CD4-positive, alpha-beta memory T cell (primary cell): ENCODE data around the gene SLC2A4. TPM values are rescaled to one million over a fixed set of nuclear protein-coding genes. Genes with fewer than 3 reads are reported as not detected.
A peak's percentile ranks its signal among the peaks of the same experiment; 100 is the strongest.
"Not testable (repeated sequence)": the region's sequence is repeated elsewhere in the genome, so short reads cannot be mapped to it uniquely, and the experiment has no call there.

Source experiments
- CTCF ChIA-PET: fragments of 350-600 bp; sonication (Branson Sonifier 250); formaldehyde crosslinking; loops from one replicate; lab custom pipeline; 2021; ENCODE audit warnings: inconsistent platforms; ENCODE audit not compliant: partially characterized antibody; lab: Charles Lee
- POLR2A ChIA-PET: fragments of 350-600 bp; sonication (Branson Sonifier 250); formaldehyde crosslinking; loops from one replicate; lab custom pipeline; 2021; ENCODE audit not compliant: partially characterized antibody; lab: Charles Lee
- DNase-seq, 5 donors: peaks; one replicate each; pipeline versions ENCODE4 v3.0.0 to v3.0.0-alpha.2; 2020 to 2022; ENCODE audit warnings: mixed read lengths in 1 of 5
- H3K27ac ChIP-seq: one replicate; pipeline ENCODE4 v1.7.0; 2013; ENCODE audit warnings: low read depth, low read length
- H3K27me3 ChIP-seq: 2 replicates; pipeline ENCODE4 v1.7.0; 2013; ENCODE audit warnings: mild to moderate bottlenecking, low read length, moderate library complexity; ENCODE audit not compliant: insufficient read depth
- H3K36me3 ChIP-seq: 2 replicates; pipeline ENCODE4 v1.7.0; 2013; ENCODE audit warnings: mild to moderate bottlenecking, low read length, moderate library complexity; ENCODE audit not compliant: insufficient read depth
- H3K4me1 ChIP-seq: 2 replicates; pipeline ENCODE4 v1.7.0; 2013; ENCODE audit warnings: mild to moderate bottlenecking, low read length, moderate library complexity; ENCODE audit not compliant: insufficient read depth
- H3K4me3 ChIP-seq, 2 donors: one replicate each; pipeline ENCODE4 v1.7.0; 2013; ENCODE audit warnings: low read length in 2 of 2, mild to moderate bottlenecking in 1 of 2
- H3K9me3 ChIP-seq, 2 donors: one replicate each; pipeline ENCODE4 v1.7.0; 2013; ENCODE audit warnings: low read length in 2 of 2, control low read depth in 1 of 2; ENCODE audit not compliant: control insufficient read depth in 1 of 2
- H3K27ac Mint-ChIP-seq, 7 donors: one replicate each; pipeline ENCODE4 v1.8.0; 2020 to 2021; ENCODE audit warnings: mixed read lengths in 7 of 7, mild to moderate bottlenecking in 6 of 7, inconsistent platforms in 3 of 7, moderate library complexity in 3 of 7
- H3K27me3 Mint-ChIP-seq, 2 donors: one replicate each; pipeline ENCODE4 v1.8.0; 2020 to 2021; ENCODE audit warnings: mixed read lengths in 2 of 2
- H3K36me3 Mint-ChIP-seq, 2 donors: one replicate each; pipeline ENCODE4 v1.8.0; 2020 to 2021; ENCODE audit warnings: mixed read lengths in 2 of 2, inconsistent platforms in 1 of 2, mild to moderate bottlenecking in 1 of 2
- H3K4me1 Mint-ChIP-seq, 4 donors: one replicate each; pipeline ENCODE4 v1.8.0; 2020 to 2021; ENCODE audit warnings: mixed read lengths in 4 of 4, mild to moderate bottlenecking in 1 of 4
- H3K4me3 Mint-ChIP-seq, 8 donors: one replicate each; pipeline ENCODE4 v1.8.0; 2020 to 2021; ENCODE audit warnings: mixed read lengths in 8 of 8, mild to moderate bottlenecking in 7 of 8, moderate library complexity in 6 of 8, inconsistent platforms in 3 of 8
- H3K9me3 Mint-ChIP-seq, 8 donors: one replicate each; pipeline ENCODE4 v1.8.0; 2020 to 2021; ENCODE audit warnings: mixed read lengths in 8 of 8, mild to moderate bottlenecking in 5 of 8, inconsistent platforms in 3 of 8, moderate library complexity in 1 of 8
- intact Hi-C: fragments of 100-400 bp; cut with micrococcal nuclease; formaldehyde crosslinking; loops from one replicate; pipeline ENCODE4 v1.15.1; 2023
- polyA plus RNA-seq, 2 donors: library from polyadenylated mRNA; unstranded; fragments of 300-500 nt; fragmentation: Illumina TruSeq; gene quantifications; one replicate each; pipeline ENCODE4 v1.2.3, GENCODE V29; 2021
- total RNA-seq, 2 experiments: library from RNA; stranded (reverse); gene quantifications; one replicate each; pipeline ENCODE4 v1.2.3, GENCODE V29; 2021

SLC2A4 gene
- total and polyA plus RNA-seq, 4 experiments from 2014 or later = not detected

GRCh38 chr17:7329997-7330637, 48.6 kb downstream of the SLC2A4 start:
- H3K27me3 ChIP-seq = no peaks in the 10 kb centered on the region
- ChIA-PET CTCF (interaction anchor here (0.7 to 1.5 kb wide), 12 partner anchors 10 to 357 kb away, joined by 3 to 15 read pairs (median 4); partner anchors contain the start of gene TP53), POLR2A (interaction anchor here (0.6 to 3.5 kb wide), 32 partner anchors 9 to 527 kb away, joined by 3 to 71 read pairs (median 6); partner anchors contain the start of genes ACADVL, CD68, CTDNEP1 and DVL2)
- no peaks in the 10 kb centered on the region for H3K36me3 ChIP-seq
- H3K27me3 Mint-ChIP-seq = no peaks in the 10 kb centered on the region
- peak in 4 of 5 donors; percentile 81 to 86 (median 85) for DNase-seq
- peaks cover 32 to 65% (median 46%) of the 10 kb centered on the region in 4 donors for H3K4me1 Mint-ChIP-seq
- H3K9me3 ChIP-seq = no peaks in the 10 kb centered on the region
- H3K27ac Mint-ChIP-seq = peak overlapping the region; percentile 93 to 99 (median 98)
- H3K9me3 Mint-ChIP-seq = peaks cover 0 to 4% (median 0%) of the 10 kb centered on the region in 8 donors
- peak overlapping the region; percentile 82 for H3K27ac ChIP-seq
- peak overlapping the region; percentile 94 to 99 for H3K4me3 ChIP-seq
- intact Hi-C loops = loop anchor here (1.0 to 2.0 kb wide), 7 partner anchors 7 to 154 kb away; partner anchors contain the start of genes EIF5A, GPS2, POLR2A and TMEM256
- peaks cover 52% of the 10 kb centered on the region for H3K4me1 ChIP-seq
- H3K36me3 Mint-ChIP-seq = peaks cover 0 to 8% of the 10 kb centered on the region in 2 donors
- peak overlapping the region; percentile 97 to 98 (median 98) for H3K4me3 Mint-ChIP-seq

DNA sequence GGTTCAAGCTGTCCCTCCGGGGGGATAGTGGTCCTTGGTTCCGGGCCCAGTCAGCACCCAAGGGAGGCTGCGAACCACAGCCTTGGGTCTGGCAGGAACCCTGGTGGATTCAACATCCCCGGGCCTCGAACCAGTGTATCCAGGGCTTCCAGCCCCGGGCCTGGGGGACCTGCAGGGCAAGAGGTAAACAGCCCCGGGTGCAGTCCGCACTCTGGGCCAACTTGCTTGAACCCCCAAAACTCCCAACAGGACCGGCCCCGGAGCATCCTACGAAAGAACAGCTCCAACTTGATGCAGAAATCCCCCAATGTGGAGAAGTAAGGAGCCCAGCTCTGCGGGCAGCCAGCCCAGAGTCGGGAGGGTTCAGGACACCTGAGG, 49.1 kb downstream of the SLC2A4 start:
- no peak for DNase-seq
- intact Hi-C loops = no loop called here
- H3K36me3 Mint-ChIP-seq = peaks cover 0 to 8% of the 10 kb centered on the region in 2 donors
- H3K4me3 ChIP-seq = peak overlapping the region; percentile 94 to 99
- peak overlapping the region in 6 of 8 donors; percentile 9 to 98 (median 98) for H3K4me3 Mint-ChIP-seq
- peak overlapping the region; percentile 82 for H3K27ac ChIP-seq
- no peaks in the 10 kb centered on the region for H3K9me3 ChIP-seq
- POLR2A ChIA-PET = interaction anchor here (1.7 to 3.5 kb wide), 9 partner anchors 9 to 356 kb away, joined by 8 to 71 read pairs (median 14); partner anchors contain the start of genes GPS2, PLSCR3, TMEM102 and TMEM256
- no peaks in the 10 kb centered on the region for H3K27me3 Mint-ChIP-seq
- peaks cover 58% of the 10 kb centered on the region for H3K4me1 ChIP-seq
- H3K27ac Mint-ChIP-seq = peak overlapping the region in 4 of 7 donors; percentile 60 to 99 (median 96)
- peaks cover 0 to 4% (median 0%) of the 10 kb centered on the region in 8 donors for H3K9me3 Mint-ChIP-seq
- CTCF ChIA-PET = interaction anchor here (1.1 kb wide), 1 partner anchor 10 kb away, joined by 3 read pairs; no protein-coding TSS in a partner anchor
- no peaks in the 10 kb centered on the region for H3K36me3 ChIP-seq
- H3K4me1 Mint-ChIP-seq = peaks cover 37 to 70% (median 51%) of the 10 kb centered on the region in 4 donors
- H3K27me3 ChIP-seq = no peaks in the 10 kb centered on the region

DNA sequence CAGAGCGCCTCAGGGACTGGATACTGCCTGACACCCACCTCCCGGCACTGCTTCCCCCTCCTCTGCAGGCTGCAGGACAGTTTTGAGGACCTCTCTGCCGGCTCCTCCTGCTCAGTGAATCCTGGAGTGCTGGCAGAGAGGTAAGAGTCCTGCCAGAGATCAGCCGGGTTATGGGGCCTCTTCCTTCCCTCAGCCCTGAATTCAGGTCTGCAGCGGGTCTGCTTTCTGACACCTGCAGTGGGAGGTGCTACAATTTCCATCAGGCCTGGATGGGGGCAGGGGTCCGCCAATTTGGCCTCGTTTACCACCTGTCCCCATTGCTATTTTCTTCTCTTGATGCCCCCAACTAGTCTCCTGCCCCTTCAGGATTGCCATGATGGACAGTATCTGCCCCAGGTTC, 50.6 kb downstream of the SLC2A4 start:
- H3K9me3 Mint-ChIP-seq = peaks cover 0 to 4% (median 0%) of the 10 kb centered on the region in 8 donors
- Histone ChIP-seq H3K4me1 (peaks cover 67% of the 10 kb centered on the region), H3K36me3 (no peaks in the 10 kb centered on the region), H3K4me3 (peak overlapping the region in 1 of 2 donors; percentile 22), H3K27me3 (no peaks in the 10 kb centered on the region), H3K27ac (no peak overlapping the region), H3K9me3 (no peaks in the 10 kb centered on the region)
- intact Hi-C loops = no loop called here
- H3K27me3 Mint-ChIP-seq = no peaks in the 10 kb centered on the region
- H3K36me3 Mint-ChIP-seq = peaks cover 3 to 10% of the 10 kb centered on the region in 2 donors
- H3K4me1 Mint-ChIP-seq = peaks cover 42 to 75% (median 60%) of the 10 kb centered on the region in 4 donors
- H3K27ac Mint-ChIP-seq = peak overlapping the region; percentile 92 to 97 (median 94)
- H3K4me3 Mint-ChIP-seq = peak overlapping the region; percentile 61 to 79 (median 74)
- ChIA-PET CTCF (no interaction called here), POLR2A (interaction anchor here (1.1 to 7.4 kb wide), 3 partner anchors 12 to 97 kb away, joined by 3 to 187 read pairs (median 4); partner anchors contain the start of genes DVL2 and GPS2)
- DNase-seq = peak in 1 of 5 donors; percentile 25

GRCh38 chr17:7332600-7333069, 51.1 kb downstream of the SLC2A4 start:
- H3K4me3 ChIP-seq = peak overlapping the region in 1 of 2 donors; percentile 22
- H3K9me3 Mint-ChIP-seq, H3K27me3 Mint-ChIP-seq, H3K9me3 ChIP-seq, H3K27me3 ChIP-seq, H3K27ac ChIP-seq, H3K36me3 ChIP-seq, intact Hi-C loops, CTCF ChIA-PET: not testable (repeated sequence)
- Mint-ChIP-seq H3K27ac (peak overlapping the region; percentile 92 to 97 (median 94)), H3K4me3 (peak overlapping the region; percentile 61 to 79 (median 74)), H3K36me3 (peaks cover 5 to 15% of the 10 kb centered on the region in 2 donors), H3K4me1 (peaks cover 43 to 80% (median 63%) of the 10 kb centered on the region in 4 donors)
- DNase-seq = peak; percentile 55 to 86 (median 71)
- H3K4me1 ChIP-seq = peaks cover 72% of the 10 kb centered on the region
- POLR2A ChIA-PET = interaction anchor here (1.1 to 7.4 kb wide), 3 partner anchors 11 to 98 kb away, joined by 3 to 187 read pairs (median 4); partner anchors contain the start of genes DVL2 and GPS2

DNA sequence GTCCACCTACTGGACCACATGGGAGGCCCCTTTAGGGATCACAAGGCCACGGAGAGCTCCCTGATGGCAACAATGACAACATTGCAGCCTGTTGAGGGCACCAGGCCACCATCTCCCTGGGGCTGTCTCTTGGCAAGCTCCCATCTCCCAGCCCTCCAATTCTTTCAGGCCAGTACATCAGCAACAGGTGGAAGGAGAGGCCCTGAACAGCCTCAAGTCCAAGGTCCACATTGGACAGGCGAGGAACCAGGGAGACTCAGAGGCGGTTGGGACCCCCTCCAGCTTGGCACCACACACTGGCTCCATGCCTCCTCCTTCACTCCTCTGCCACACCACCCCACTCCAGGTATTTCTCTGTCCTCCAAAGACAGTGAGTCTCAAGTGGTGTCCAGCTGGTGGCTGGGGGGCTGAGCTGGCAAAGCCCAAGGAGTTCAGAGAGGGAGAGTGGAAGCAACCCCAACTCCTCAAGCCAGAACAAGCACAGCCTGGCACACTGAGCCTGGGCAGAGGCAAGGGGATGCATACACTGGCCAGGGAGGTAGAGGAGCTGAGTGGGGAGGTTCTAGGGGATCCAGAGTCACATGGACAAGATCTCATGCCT, 53.5 kb downstream of the SLC2A4 start:
- H3K4me3 Mint-ChIP-seq = peak overlapping the region; percentile 59 to 99 (median 80)
- POLR2A ChIA-PET = interaction anchor here (0.6 to 7.4 kb wide), 15 partner anchors 13 to 252 kb away, joined by 3 to 187 read pairs (median 11); partner anchors contain the start of genes ACADVL, DLG4, GABARAP and GPS2
- no peak overlapping the region for H3K27ac ChIP-seq

GRCh38 chr17:7335765-7336164, 54.2 kb downstream of the SLC2A4 start:
- Mint-ChIP-seq H3K27ac (peak overlapping the region; percentile 89 to 99 (median 97)), H3K4me3 (peak overlapping the region; percentile 59 to 99 (median 94)), H3K4me1 (peaks cover 38 to 76% (median 57%) of the 10 kb centered on the region in 4 donors), H3K36me3 (peaks cover 18 to 25% of the 10 kb centered on the region in 2 donors)
- intact Hi-C loops = loop anchor here (1.0 to 2.0 kb wide), 4 partner anchors 11 to 69 kb away; partner anchors contain the start of gene TMEM256
- peak overlapping the region; percentile 74 for H3K27ac ChIP-seq
- not testable (repeated sequence) for H3K27me3 ChIP-seq, DNase-seq, H3K9me3 ChIP-seq, H3K36me3 ChIP-seq, H3K4me3 ChIP-seq, H3K27me3 Mint-ChIP-seq, H3K9me3 Mint-ChIP-seq
- CTCF ChIA-PET = interaction anchor here (0.6 to 5.8 kb wide), 24 partner anchors 10 to 783 kb away, joined by 3 to 115 read pairs (median 5); partner anchors contain the start of genes GPS2, TMEM102, TMEM95 and TP53
- H3K4me1 ChIP-seq = peaks cover 80% of the 10 kb centered on the region
- POLR2A ChIA-PET = interaction anchor here (0.6 to 7.4 kb wide), 30 partner anchors 11 to 351 kb away, joined by 3 to 187 read pairs (median 10); partner anchors contain the start of genes ACADVL, CTDNEP1, DLG4 and DVL2

More for the DNA sequence above, 53.5 kb downstream of the SLC2A4 start:
- DNase-seq = peak in 1 of 5 donors; percentile 27
- Mint-ChIP-seq H3K36me3 (peaks cover 14 to 20% of the 10 kb centered on the region in 2 donors), H3K27me3 (no peaks in the 10 kb centered on the region), H3K9me3 (no peaks in the 10 kb centered on the region), H3K27ac (peak overlapping the region in 6 of 7 donors; percentile 85 to 99 (median 94)), H3K4me1 (peaks cover 38 to 77% (median 57%) of the 10 kb centered on the region in 4 donors)
- Histone ChIP-seq H3K4me1 (peaks cover 86% of the 10 kb centered on the region), H3K9me3 (no peaks in the 10 kb centered on the region), H3K36me3 (peaks cover 6% of the 10 kb centered on the region), H3K27me3 (no peaks in the 10 kb centered on the region), H3K4me3 (no peak overlapping the region)
- intact Hi-C loops = no loop called here
- CTCF ChIA-PET = interaction anchor here (1.0 to 5.8 kb wide), 15 partner anchors 10 to 289 kb away, joined by 3 to 115 read pairs (median 8); partner anchors contain the start of genes GPS2, TMEM102 and TMEM95
